ENCODE data around the gene ZNF318. TPM values are rescaled to one million over a fixed set of nuclear protein-coding genes. Genes with fewer than 3 reads are reported as not detected.
"Not testable (repeated sequence)": the region's sequence is repeated elsewhere in the genome, so short reads cannot be mapped to it uniquely, and the experiment has no call there.

Gene ZNF318
- total RNA-seq, 4 donors from 2014 or later = 20.9 to 35.5 (median 24.8) TPM

GRCh38 chr6:43355862-43356590 is 13.4 kb downstream of the ZNF318 start:
- Histone ChIP-seq H3K27me3 (no peaks in the 10 kb centered on the region), H3K36me3 (peaks cover 79% of the 10 kb centered on the region), H3K27ac (no peak overlapping the region), H3K4me3 (no peak overlapping the region), H3K4me1 (no peaks in the 10 kb centered on the region), H3K9me3 (no peaks in the 10 kb centered on the region)
- no peak for TF ChIP-seq CTCF (IDR thresholded peaks at IDR 0.05)
- TF ChIP-seq POLR2A (IDR thresholded peaks at IDR 0.05) = no peak
- no peak for TF ChIP-seq EP300 (IDR thresholded peaks at IDR 0.05)
- no peak for TF ChIP-seq POLR2AphosphoS5 (IDR thresholded peaks at IDR 0.05)
- DNase-seq (ENCODE audit: low spot score in 2 of 2) = no peak
- WGBS = 82% methylated on average over 2 of the region's 2 CpGs

DNA sequence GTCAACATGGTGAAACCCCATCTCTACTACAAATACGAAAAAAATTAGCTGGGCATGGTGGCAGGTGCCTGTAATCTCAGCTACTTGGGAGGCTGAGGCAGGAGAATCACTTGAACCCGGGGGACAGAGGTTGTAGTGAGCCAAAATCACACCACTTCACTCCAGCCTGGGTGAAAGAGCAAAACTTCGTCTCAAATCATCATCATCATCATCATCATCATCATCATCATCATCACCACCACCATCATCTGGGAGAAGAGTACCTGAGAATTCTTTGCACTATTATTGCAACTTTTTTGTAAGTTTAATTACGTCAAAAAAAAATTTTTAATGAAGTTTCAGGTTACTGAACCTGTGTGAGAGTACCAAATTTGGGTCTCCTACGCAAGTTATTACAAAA is 17.5 kb downstream of the ZNF318 start:
- H3K4me1 ChIP-seq; H3K4me3 ChIP-seq; H3K27me3 ChIP-seq; H3K27ac ChIP-seq; DNase-seq (ENCODE audit: low spot score in 2 of 2); H3K9me3 ChIP-seq: not testable (repeated sequence)
- 95% methylated on average over 5 of the region's 5 CpGs for WGBS
- H3K36me3 ChIP-seq = peaks cover 85% of the 10 kb centered on the region

- no peaks in the 10 kb centered on the region for H3K9me3 ChIP-seq
- WGBS = 92% methylated on average over 3 of the region's 3 CpGs
- DNase-seq (ENCODE audit: low spot score in 2 of 2) = no peak
- peaks cover 80% of the 10 kb centered on the region for H3K36me3 ChIP-seq
- no peak overlapping the region for H3K27ac ChIP-seq
- no peaks in the 10 kb centered on the region for H3K27me3 ChIP-seq
- H3K4me3 ChIP-seq = no peak overlapping the region
- no peak for TF ChIP-seq EP300 (IDR thresholded peaks at IDR 0.05)
- no peaks in the 10 kb centered on the region for H3K4me1 ChIP-seq
These were observed 22.0 kb downstream of the ZNF318 start for GRCh38 chr6:43347444-43347843.

DNA sequence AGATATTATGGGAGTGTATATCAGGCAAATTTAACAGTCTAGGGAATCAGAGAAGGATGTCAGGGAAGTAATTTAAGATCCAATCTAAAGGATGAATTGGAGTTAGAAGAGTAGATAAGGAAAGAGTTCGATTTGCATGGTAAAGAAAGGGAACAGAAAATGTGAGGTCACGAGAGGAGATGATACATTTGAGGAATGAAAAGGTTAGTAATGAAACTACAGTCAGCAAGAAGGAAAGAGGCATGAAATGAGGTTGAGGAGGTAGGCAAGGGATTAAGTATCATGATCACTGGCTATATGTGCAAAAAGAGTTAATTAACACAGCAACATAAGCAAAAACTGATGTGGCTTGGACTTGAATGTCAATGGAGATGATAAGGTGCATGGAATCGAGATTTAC is 22.4 kb downstream of the ZNF318 start:
- H3K27ac ChIP-seq = no peak overlapping the region
- no peaks in the 10 kb centered on the region for H3K9me3 ChIP-seq
- H3K4me1 ChIP-seq = no peaks in the 10 kb centered on the region
- no peak overlapping the region for H3K4me3 ChIP-seq
- WGBS = 86% methylated on average over 3 of the region's 3 CpGs
- TF ChIP-seq CTCF (IDR thresholded peaks at IDR 0.05) = no peak
- no peak for DNase-seq (ENCODE audit: low spot score in 2 of 2)
- no peaks in the 10 kb centered on the region for H3K27me3 ChIP-seq
- peaks cover 80% of the 10 kb centered on the region for H3K36me3 ChIP-seq

DNA sequence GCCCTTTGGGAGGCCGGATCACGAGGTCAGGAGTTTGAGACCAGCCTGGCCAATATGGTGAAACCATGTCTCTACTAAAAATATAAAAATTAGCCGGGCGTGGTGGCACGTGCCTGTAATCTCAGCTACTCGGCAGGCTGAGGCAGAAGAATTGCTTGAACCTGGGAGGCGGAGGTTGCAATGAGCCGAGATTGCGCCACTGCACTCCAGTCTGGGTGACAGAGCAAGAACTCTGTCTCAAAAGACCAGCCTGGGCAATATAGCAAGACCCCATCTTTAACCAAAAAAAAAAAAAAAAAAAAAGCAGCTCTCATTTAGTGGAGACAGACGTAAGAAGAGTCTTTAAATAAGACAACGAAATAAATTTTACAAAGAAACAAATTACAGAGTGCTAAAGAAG is 23.2 kb downstream of the ZNF318 start:
- 98% methylated on average over 11 of the region's 11 CpGs for WGBS
- H3K4me3 ChIP-seq; DNase-seq (ENCODE audit: low spot score in 2 of 2); H3K4me1 ChIP-seq; H3K27ac ChIP-seq; H3K27me3 ChIP-seq; H3K9me3 ChIP-seq: not testable (repeated sequence)
- H3K36me3 ChIP-seq = peaks cover 81% of the 10 kb centered on the region

GRCh38 chr6:43339168-43339567 is 30.3 kb downstream of the ZNF318 start:
- TF ChIP-seq POLR2AphosphoS5 (IDR thresholded peaks at IDR 0.05) (no peak), POLR2A (IDR thresholded peaks at IDR 0.05) (no peak), EP300 (IDR thresholded peaks at IDR 0.05) (no peak), CTCF (IDR thresholded peaks at IDR 0.05) (no peak)
- WGBS = 94% methylated on average over 4 of the region's 4 CpGs
- Histone ChIP-seq H3K27me3 (no peaks in the 10 kb centered on the region), H3K27ac (no peak overlapping the region), H3K4me3 (no peak overlapping the region), H3K36me3 (peaks cover 66% of the 10 kb centered on the region), H3K9me3 (no peaks in the 10 kb centered on the region), H3K4me1 (no peaks in the 10 kb centered on the region)
- DNase-seq (ENCODE audit: low spot score in 2 of 2) = no peak

DNA sequence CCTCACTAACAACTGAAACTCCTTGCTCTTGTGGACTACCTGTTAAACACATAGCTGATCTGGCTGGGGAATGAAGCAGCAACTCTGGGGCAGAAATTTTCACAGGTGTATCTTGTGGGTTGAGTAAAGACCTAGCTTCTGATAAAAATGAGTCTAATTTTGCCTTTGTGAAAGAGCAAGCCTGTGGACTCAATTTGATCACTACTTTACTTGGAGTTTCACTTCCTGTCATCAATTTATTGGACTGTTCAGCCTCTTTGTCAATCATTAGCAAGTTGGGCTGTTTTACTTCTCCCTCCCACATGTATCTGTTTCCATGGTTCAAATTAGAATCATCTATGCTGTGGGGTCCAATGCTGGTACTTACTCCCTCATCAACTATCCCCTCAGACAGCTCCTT is 31.2 kb downstream of the ZNF318 start:
- Histone ChIP-seq H3K4me1 (no peaks in the 10 kb centered on the region), H3K4me3 (no peak overlapping the region), H3K27me3 (no peaks in the 10 kb centered on the region), H3K9me3 (no peaks in the 10 kb centered on the region), H3K27ac (no peak overlapping the region), H3K36me3 (peaks cover 63% of the 10 kb centered on the region)
- DNase-seq (ENCODE audit: low spot score in 2 of 2) = no peak
- TF ChIP-seq POLR2A (IDR thresholded peaks at IDR 0.05) = no peak
- no peak for TF ChIP-seq EP300 (IDR thresholded peaks at IDR 0.05)
- TF ChIP-seq CTCF (IDR thresholded peaks at IDR 0.05) = no peak
- no peak for TF ChIP-seq POLR2AphosphoS5 (IDR thresholded peaks at IDR 0.05)
